Left lobe of liver (tissue), 2 donors: Measurements from ENCODE around the gene MTMR6. TPM values are rescaled to one million over a fixed set of nuclear protein-coding genes. Genes with fewer than 3 reads are reported as not detected.

Experiments
- ATAC-seq: fragments of 200-7000 bp; cut with Tn5 transposase; one replicate; pipeline ENCODE4 v1.9.1; 2020; ENCODE audit warnings: mild to moderate bottlenecking, moderate library complexity
- DNase-seq: peaks from one replicate; pipeline ENCODE4 v3.0.0-alpha.2; 2020; ENCODE audit warnings: low spot score
- total RNA-seq: library from RNA; stranded (reverse); gene quantifications from one replicate; pipeline ENCODE4 v1.2.1, GENCODE V29; 2021
- donor health status: DM: no; HTN: no; CAD: no; lungs with moderate emphysema.
- donor health status: DM: no; HTN: yes; CAD: no.

MTMR6 gene
- total RNA-seq, 1 donor from 2014 or later, result 4.8 TPM

DNA sequence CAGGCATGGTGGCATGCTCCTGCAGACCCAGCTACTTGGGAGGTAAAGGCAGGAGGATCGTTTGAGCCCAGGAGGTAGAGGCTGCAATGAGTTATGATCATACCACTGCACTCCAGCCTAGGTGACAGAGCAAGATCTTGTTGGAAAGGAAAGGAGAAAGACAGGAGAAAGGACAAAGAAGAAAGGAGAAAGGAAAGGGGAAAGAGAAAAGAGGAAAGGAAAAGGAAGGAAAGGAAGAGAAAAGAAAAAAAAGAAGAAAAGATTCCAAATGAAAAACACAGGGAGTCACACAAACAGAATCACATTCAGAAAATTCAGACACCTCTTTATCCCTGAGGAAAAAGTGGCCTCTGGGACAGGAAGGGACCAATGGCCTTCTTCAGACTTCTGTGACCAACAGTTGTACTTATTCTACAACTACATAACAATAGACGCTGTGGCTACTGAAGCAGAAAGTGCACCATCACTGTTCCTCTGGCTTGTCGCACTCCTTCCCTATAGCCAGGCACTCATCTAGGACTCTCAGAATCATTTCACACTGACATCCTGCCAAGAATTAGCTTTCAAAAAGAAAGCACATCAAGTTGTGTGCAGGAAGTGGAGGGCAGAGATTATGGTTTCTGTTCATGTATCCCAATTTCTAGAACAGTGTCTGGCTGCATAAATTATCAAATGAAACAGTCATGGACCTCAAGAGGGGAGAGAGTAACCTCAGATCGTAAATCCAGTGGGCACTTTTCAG, 5.9 kb downstream of the MTMR6 start:
- ATAC-seq (no peak), DNase-seq (no peak)

DNA sequence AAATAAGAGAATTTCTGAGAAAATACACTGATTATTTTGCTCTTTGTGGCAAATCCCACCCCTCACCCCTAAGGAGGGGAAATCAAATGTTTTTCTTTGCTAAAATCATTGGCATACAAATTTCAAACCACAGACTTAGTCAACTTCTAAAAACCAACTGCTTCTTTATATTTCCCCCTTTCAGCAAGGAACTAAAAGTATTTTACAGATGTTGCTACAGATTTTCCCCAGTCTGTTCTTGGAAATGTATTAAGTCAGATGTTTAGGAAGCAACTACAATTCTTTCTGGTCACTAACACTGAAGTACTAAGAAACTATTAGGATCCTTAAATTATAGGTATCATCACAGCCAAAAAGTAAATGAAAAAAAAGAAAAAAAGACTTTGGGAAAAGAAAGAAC, 6.9 kb downstream of the MTMR6 start:
- ATAC-seq (no peak), DNase-seq (no peak)

DNA sequence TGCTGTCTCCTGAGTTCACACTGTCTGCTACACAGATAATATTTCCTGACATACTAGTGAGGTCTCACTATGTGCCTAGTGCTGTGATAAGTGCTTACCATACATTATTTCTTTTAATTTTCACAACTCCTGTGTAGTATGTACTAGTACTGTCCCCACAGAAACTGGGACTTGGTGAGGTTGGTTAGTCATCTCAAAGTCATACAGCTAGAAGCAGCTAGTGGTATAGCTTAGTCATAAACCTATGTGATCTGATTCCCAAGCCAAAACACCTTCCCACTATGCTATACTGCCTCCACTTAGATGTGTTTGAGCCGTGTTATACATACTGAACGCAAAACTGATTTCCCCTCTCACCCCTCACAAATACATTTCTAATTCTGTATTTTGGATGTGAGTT, 10.5 kb downstream of the MTMR6 start:
- no peak for ATAC-seq
- no peak for DNase-seq

DNA sequence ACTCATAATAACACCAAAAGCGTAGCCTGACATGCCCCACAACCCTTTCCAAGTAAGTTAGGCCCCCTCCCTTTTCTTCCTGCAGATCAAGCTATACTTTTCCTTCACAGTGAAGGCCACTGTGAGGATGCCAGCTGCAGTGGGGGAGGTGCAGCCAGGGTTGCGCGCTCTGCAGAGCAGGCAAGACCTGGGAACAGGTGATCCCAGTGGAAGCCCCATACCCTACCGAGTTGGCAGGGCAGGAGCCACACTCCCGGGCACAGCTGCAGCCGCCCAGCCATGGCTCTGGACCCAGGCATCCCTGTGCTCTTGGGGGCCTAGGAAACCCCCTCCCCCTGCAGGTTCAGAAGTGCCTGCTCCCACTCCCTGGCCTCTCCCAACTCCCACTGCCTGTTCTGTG, 18.7 kb downstream of the MTMR6 start:
- no peak for ATAC-seq
- no peak for DNase-seq

DNA sequence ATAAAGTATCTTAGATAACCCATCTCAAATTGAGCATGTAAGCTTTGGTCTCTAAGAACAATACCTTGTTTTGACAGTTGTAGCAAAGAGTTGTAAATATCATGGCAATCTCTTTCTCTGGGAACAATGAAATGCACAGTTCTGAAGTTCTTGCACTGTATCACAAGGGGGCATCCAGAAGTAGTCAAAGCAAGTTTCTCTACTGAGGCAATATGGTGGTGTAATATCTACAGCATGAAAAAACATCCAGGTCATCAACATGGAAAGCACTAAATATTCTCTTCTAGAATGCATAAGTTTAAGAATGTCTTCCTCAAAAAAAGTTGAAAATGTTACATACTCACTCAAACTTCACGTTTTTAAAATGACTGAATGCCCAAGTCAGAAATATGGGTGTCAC, 19.6 kb downstream of the MTMR6 start:
- DNase-seq (no peak), ATAC-seq (no peak)

DNA sequence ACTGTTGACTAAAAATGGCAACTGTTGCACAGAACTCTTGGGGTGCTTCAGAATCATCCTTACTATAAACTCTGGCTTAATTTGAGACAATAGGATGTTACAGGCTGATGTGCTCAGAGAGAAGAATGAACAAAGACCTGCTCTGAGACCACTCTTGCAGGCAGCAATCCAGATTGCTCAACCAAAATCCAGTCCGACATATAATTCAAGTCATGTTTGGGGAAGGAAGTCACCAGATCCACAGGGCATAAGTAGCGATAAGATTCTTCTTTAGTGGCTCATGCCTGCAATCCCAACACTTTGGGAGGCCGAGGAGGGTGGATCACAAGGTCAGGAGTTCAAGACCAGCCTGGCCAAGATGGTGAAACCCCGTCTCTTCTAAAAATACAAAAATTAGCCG, 20.6 kb downstream of the MTMR6 start:
- ATAC-seq (no peak), DNase-seq (no peak)

DNA sequence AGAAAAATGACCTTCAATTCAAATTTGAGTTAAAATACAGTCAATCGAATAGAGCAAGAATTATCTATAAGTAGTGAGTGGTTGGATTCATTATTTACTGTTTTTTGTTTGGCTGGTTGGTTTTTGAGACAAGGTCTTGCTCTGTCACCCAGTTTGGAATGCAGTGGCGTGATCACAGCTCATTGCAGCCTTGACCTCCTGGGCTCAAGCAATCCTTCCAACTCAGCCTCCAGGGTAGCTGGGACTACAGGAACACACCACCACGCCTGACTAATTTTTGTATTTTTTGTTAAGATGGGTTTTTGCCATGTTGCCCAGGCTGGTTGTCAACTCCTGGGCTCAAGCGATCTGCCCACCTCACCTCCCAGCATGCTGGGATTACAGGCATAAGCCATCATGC, 25.0 kb downstream of the MTMR6 start:
- no peak for DNase-seq
- no peak for ATAC-seq

DNA sequence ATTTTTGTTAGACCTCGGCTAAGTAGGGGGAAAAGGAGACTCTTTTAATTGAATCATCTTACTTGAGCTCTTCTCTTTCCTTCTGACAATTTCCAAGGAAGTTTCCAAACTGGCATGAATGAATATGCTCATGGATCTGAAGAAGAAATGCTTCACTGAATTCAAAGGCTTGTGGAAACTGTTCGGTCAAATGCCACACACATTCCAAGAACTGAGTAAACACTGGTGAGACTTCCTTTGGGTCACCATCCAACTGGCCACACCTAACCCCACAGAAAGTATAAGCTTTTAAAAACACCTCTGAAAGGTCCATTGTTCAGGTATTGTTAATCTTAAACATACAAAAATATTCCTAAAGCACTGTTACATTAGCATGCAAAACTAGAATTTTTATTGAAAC, 33.6 kb downstream of the MTMR6 start:
- peak; percentile 54 for ATAC-seq
- DNase-seq, result no peak

DNA sequence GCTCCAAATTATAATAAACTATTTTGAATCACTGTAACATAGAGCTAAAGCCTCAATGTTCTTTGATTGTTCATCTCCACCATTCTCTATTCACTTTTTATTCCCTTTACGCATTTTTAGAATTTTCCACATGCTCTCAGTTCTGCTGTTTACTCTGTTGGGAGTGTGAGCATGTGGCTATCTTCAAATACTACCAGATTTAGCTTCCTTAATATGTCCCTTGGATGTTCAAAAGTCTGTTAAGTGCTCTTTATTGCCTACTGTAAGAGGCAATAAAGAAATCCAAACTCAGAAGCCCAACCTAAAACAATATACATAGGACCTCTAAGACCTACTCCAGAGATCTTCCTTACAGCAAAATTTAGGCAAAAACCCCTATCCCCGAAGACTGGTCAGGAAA, 34.5 kb downstream of the MTMR6 start:
- peak; percentile 17 for ATAC-seq
- no peak for DNase-seq

DNA sequence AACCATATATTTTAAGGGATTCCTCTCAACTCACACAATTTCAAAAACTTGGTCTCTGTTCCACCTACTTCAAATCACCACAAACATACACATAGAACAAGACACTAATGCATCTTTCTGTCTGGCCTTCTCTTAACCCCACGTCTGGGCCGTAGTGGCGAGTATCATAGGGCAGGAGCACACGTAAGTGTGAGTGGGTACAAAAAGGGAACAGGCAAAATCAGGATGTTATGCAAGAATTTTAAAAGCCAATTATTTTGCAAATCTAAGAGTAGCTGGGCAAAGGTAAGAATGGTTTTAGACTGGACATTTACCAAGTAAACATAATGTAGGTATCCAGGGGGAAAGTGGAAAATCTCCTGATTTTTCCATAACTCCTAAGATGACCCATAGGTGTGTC, 35.1 kb downstream of the MTMR6 start:
- ATAC-seq (peak; percentile 86), DNase-seq (no peak)

DNA sequence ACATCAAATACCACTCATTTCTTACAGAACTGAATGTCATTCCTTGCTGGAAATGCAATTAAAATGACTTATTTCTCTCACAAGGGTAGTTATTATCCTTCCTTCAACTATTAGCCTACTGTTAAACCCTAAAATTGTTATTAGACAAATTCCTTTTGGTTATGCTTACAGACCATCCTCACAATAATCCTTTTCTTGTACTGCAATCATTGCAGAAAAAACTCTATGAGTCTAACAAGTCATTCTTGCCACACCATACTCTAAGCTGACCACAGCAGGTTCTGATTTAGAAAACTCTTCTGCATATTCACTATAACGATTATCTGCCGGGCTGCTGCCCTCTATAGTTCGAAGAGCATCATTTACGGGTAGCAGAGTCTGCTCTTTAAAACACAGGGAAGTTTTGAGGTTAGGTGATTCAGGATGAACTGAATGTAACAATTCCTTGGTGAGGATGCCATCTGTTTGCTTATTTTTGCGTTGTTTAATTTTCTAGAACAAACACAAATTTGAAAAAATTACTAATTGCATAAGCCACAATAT, 38.2 kb downstream of the MTMR6 start:
- no peak for DNase-seq
- ATAC-seq, result peak; percentile 62

DNA sequence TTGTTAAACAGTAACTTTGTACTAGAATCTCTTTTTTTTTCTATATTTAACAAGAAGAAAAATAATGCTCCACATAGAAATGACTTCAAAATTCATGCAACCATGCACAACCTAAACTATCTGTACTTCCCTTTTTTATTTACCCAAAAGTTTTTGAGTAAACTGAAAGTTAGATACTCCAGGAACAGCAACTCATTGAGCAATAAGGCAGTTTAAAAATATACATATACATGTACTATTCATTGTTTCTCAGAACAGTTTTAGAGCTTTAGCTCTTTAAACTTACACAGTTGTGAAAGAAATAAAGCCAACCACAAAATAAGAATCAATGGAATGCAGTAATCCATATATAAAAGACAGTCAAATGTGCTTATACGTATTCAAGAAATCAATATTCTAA, 39.2 kb downstream of the MTMR6 start:
- DNase-seq (no peak), ATAC-seq (no peak)

DNA sequence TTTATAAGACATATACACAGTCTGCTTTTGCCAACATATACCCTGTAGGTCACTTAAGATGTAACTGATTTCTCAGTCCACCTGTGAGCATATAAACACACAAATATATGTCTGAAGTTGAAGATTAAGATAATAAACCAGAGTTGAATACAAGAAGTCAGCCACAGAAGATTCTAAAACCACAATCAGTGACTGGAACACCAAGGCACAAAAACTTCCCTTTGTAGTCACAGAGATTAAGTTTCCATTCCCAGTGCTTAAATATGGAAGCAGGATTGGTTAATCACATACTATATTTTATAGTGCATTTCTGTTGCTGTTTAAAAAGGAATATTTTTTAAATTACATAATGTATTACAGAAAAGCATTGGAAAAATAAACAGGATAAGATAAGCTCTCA, 39.9 kb downstream of the MTMR6 start:
- ATAC-seq, result no peak
- DNase-seq, result no peak

DNA sequence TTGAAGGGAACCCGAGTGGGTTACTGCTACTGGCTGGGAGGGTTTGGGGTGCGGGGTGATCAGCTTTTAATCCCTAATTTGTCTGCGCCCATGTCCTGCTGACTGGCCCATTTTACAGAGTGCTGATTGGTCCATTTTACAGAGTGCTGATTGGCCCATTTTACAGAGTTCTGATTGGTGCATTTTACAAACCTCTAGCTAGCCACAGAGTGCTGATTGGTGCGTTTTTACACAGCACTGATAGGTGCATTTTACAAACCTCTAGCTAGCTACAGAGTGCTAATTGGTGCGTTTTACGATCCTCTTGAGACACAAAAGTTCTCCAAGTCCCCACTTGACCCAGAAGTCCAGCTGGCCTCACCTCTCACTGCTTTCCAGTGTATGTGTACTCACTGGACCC, 43.2 kb downstream of the MTMR6 start:
- ATAC-seq (no peak), DNase-seq (no peak)

DNA sequence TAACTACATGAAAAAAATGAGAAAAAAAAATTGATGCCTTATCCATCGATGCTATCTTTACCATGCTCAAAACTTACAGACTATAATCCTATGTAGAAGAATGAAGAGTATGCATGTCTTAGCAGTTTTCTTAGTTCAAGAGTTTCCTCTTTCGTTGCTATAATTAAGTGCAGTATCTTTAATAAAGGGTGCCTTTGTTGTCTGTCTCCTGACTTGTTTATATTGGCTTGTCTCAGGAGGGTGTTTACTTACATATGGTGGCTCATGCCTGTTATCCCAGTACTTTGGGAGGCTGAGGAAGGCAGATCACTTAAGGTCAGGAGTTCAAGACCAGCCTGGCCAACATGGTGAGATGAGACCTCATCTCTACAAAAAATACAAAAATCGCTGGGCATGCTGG, 44.3 kb downstream of the MTMR6 start:
- no peak for DNase-seq

DNA sequence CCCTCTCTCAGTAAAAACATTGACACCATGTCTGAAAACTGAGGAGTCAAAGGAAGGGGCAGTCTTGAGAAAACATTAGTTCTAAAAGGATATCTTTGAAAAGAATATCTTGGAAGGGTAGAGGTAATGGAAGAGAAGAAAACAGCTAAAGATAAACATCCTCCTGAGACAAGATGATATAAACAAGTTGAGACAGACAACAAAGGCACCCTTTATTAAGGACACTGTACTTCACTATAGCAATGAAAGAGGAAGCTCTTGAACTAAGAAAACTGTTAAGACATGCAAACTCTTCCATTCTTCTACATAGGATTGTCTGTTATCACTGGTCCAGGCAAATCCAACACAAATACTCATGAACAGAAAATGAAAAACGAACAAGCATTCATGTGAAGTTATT, 46.3 kb downstream of the MTMR6 start:
- DNase-seq (no peak), ATAC-seq (no peak)

More for the DNA sequence above, 44.3 kb downstream of the MTMR6 start:
- no peak for ATAC-seq

DNA sequence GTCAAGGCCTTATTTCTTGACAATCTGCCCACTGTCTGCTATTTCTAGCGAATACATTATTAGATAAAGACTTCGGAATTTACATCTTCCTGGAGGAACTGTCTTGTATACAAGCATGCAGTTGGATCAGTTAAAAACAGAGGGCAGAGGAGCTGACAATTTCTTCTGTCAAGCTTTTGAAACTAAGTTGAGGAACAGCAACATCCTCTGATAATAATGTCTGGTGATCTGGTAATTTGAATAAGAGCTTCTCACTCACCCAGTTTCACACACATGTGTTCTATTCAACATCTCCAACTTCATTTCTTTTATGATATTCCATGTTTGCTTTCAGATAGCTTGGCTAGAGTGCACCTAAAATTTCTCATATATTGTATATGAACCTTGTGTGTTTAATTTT, 50.2 kb downstream of the MTMR6 start:
- DNase-seq (no peak), ATAC-seq (no peak)

DNA sequence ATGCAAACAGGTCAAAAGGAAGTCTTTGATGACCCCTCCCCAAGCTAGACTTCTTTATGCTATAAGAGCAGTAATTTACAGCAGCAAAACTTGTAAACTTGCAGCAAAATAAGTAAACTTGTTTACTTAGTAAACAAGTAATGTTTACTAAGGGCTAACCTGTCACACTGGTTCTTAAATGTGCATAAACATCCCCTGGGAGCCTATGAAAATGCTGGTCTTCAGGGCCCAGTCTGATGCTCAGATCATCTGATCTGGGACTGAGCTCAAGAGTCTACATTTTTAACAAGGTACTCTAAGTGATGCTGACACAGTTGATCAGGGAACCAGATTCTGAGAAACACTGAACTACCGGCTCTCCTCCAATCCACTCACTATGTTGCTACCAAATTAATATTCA, 53.4 kb downstream of the MTMR6 start:
- ATAC-seq (no peak), DNase-seq (no peak)

DNA sequence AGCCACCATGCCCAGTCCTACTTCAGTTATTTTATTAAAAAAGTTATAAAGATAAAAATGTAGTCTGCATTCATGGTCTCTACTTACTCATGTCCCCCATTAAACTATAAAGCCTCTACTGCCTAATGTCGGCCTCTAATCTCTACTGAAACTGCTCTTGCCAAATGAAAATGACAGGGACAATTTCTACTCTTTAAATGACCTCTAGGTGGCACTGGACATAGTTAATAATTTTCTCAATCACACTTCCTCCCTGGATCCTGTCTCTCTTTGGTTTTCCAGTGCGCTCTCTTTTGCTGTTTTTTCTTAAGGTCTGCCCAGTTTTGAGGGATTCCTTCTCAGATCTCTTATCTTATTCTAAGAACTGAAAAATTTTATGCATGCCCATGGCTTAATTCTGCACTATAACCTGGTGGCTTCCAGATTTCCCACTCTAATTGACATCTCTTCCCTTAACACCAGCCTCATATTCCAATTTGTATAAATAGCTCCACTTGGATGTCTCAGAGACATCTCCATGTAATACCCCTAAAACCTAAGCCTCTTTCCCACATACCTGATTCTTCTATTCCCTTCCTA, 54.3 kb downstream of the MTMR6 start:
- DNase-seq (no peak), ATAC-seq (peak; percentile 97)

DNA sequence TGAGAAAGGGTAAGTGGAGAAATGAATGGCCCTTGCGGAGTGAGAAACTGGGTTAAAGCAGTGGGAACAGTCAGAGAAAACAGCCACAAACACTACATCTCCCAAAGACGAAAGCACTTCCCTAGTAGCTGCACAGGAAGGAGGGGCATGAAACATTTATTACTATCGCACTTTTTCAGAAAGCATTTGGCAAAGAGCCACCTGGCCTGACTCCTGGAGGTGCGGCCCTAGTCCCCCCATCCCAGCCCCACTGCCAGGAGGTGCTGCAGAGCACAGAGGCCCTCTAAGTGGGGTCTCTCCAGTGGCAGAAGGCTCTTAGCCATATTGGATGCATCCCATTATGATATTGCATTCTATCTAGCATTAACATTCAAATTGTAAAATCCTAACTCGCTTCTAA, 55.8 kb downstream of the MTMR6 start:
- ATAC-seq (no peak), DNase-seq (no peak)

DNA sequence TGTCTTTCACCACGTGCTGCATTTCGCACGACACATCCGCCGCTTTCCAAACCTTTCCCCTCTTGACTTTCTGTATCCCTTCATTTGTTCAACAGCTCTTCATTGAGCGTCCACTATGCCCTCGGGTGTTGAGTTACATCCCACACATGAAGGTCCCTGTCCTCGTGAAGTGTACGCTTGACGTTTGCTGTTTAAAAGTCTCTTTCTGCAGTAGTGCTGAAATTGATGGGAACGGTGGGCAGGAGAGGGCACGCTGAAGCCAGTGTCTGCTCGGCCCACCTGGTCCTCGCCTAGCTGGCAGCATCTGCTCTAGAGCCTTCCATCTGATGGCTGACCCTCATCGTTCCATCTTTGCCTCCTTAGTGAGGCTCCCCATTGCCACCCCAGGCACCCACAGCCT, 59.6 kb downstream of the MTMR6 start:
- no peak for DNase-seq
- no peak for ATAC-seq

DNA sequence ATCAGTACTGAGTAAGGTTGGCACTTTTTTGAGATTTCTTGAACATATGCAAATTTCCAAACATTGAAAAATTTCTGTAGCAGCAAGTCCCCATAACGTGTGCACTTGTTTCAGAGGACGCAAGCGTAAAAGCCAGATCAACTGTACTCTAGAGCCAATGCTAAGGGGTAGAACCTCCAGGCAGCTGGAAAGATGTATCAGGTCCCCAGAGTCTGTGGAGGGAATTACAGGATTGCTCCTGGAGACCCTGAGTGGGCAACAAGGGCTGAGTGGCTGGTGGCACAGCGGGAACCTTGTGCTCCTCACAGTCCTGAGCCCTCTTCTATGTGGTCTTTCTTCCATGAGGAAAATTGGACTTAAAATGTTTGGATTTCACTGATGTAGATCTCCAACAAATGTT, 61.3 kb downstream of the MTMR6 start:
- ATAC-seq (no peak), DNase-seq (no peak)

DNA sequence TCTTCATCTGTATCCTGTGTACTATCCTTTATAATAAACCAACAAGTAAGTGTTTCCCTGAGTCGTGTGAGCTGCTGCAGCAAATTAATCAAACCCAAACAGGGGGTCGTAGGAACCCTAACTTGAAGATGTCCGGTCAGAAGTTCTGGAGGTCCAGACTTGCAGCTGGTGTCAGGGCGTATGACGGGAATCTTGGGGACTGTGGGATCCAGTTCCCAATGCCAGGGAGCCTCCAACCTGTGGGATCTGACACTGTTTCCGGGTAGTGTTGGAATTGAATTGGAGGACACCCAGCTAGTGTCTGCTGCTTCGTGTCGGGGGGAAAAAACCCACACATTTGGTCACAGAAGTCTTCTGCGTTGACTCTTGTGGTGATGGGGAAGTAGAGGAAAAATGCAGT, 63.1 kb downstream of the MTMR6 start:
- DNase-seq (no peak), ATAC-seq (no peak)
